Vagina (tissue), 2 donors: ENCODE results near the gene ADGRE3.

Experiments
- POLR2A ChIP-seq, 2 donors: fragments of 450-650 bp; IDR thresholded peaks; one replicate each; pipeline ENCODE4 v1.6.1; 2017; ENCODE audit warnings: antibody characterized with exemption in 2 of 2, mild to moderate bottlenecking in 2 of 2, moderate library complexity in 2 of 2
- POLR2AphosphoS5 ChIP-seq, 2 donors: sonication (generic); formaldehyde crosslinking; IDR thresholded peaks; one replicate each; pipeline ENCODE4 v1.9.0; 2017; ENCODE audit warnings: antibody characterized with exemption in 2 of 2, mild to moderate bottlenecking in 2 of 2, low read depth in 1 of 2; ENCODE audit not compliant: insufficient read depth in 1 of 2
- TF ChIP-seq, protein P1 (sequence below), 3 experiments: fragments of 450-650 bp in 2 of 3; fragments of 200-600 bp in 1 of 3; sonication (generic) in 1 of 3; IDR thresholded peaks; one replicate each; pipeline ENCODE4 v1.5.1; 2017 to 2019; ENCODE audit warnings: antibody characterized with exemption in 3 of 3, mild to moderate bottlenecking in 2 of 3, moderate library complexity in 2 of 3

DNA sequence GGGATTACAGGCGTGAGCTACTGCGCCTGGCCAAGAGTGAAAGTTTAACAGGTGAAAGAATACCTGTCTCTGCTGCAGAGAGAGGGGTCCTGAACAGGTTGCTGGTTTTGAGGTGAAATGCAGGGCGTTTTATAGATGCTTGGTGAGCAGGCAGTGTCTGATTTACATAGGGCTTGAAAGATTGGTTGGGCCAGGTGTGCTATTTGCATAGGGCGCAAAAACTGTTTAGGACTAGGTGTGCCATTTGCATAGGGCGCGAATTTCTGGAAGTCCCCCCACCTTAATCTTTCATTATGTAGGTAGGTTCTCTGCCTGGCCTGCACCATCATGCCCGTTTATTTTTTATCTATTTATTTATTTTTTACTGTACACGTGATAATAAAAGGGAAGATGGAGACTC is 98.3 kb downstream of the ADGRE3 start:
- TF ChIP-seq, protein P1, sequence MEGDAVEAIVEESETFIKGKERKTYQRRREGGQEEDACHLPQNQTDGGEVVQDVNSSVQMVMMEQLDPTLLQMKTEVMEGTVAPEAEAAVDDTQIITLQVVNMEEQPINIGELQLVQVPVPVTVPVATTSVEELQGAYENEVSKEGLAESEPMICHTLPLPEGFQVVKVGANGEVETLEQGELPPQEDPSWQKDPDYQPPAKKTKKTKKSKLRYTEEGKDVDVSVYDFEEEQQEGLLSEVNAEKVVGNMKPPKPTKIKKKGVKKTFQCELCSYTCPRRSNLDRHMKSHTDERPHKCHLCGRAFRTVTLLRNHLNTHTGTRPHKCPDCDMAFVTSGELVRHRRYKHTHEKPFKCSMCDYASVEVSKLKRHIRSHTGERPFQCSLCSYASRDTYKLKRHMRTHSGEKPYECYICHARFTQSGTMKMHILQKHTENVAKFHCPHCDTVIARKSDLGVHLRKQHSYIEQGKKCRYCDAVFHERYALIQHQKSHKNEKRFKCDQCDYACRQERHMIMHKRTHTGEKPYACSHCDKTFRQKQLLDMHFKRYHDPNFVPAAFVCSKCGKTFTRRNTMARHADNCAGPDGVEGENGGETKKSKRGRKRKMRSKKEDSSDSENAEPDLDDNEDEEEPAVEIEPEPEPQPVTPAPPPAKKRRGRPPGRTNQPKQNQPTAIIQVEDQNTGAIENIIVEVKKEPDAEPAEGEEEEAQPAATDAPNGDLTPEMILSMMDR (IDR thresholded peaks at IDR 0.05) = no peak
- TF ChIP-seq POLR2A (IDR thresholded peaks at IDR 0.05) = no peak
- TF ChIP-seq POLR2AphosphoS5 (IDR thresholded peaks at IDR 0.05; ENCODE audit: insufficient read depth in 1 of 2, low read depth in 1 of 2) = no peak
